Measurements from ENCODE around the gene DTYMK.

The DTYMK gene

DNA sequence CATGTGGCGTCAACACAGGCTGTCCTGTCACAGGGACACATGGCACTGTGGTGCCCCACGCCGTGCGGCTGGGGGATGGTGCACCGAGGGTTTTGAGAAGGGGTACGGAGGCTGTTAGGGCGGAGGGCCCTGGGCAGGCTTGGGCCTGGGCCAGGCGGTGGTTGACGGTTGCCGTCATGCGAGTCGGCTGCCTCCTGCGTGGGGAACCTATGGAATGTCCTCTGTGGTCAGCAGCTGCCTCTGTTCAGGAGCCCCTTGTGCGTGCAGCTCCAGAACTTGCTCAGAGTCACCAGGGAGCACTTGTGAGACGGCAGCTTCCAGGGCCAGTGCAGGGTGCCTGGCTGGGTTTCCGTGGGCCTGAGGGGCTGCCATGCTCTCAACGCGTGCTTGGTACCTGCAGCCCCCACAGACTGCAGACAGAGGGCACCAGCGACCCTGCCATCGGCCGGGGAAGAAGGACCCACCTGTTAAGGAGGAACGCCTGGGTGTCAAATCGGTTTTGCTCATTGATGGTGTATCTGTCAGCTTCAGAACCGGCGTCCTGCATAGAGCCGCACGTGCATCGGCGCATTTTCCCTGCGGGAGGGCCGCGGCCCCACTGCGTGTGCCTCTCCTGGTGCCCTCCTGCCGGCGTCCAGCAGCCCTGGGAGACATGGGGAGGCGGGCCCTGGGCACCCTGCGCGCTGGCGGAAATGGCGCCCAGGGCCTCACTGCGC lies 37.8 kb upstream of the DTYMK start:
- TF ChIP-seq CTCF (IDR thresholded peaks at IDR 0.05; ENCODE audit: low read depth, low read length), result no peak; the same call in 1 of the 2 replicates
- no peak for DNase-seq (ENCODE audit: extremely low read depth, low read depth)

DNA sequence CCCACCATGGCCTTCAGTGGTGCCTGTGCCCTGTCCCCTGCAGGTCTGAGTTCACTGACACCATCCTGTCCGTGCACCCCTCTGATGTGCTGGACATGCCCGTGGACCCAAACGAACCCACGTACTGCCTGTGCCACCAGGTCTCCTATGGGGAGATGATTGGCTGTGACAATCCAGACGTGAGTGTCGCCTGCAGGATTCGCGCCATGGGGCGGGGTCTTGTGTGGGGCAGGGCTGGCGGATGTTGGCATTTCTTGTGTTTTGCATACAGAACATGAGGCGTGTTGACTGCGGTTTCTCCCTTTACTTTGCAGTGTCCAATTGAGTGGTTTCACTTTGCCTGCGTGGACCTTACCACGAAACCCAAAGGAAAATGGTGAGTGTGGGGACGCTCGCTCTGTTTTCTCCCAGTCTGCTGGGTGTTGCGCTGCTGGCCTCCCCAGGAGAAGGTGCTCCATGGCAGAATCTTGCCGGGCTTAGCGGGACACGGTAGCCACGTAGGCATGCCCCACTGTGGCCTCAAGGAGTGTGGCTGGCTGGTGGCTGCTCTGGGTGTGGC lies 36.4 kb upstream of the DTYMK start:
- TF ChIP-seq CTCF (IDR thresholded peaks at IDR 0.05; ENCODE audit: low read depth, low read length), result no peak
- no peak for DNase-seq (ENCODE audit: extremely low read depth, low read depth)

DNA sequence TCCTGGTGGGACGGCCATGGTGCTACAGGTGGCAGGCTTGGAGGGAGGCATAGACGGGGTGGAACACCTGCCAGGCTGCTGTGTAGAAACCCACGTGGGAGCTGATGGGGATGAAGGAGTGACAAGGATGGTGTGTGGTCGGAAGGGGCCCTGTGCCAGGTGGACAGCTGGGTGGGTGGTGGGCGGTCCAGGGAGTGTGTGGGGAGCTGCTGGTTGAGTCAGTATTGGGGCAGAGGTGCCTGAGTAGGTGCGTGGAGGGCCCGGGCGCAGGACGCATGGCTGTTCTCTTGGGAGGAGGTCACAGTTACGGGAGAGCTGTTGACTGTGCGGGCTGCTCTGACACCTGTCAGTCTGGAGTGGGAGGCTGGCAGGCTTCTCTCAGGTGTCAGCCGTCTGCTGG lies 35.2 kb upstream of the DTYMK start:
- TF ChIP-seq CTCF (IDR thresholded peaks at IDR 0.05; ENCODE audit: low read depth, low read length), result no peak
- DNase-seq (ENCODE audit: extremely low read depth, low read depth), result no peak

DNA sequence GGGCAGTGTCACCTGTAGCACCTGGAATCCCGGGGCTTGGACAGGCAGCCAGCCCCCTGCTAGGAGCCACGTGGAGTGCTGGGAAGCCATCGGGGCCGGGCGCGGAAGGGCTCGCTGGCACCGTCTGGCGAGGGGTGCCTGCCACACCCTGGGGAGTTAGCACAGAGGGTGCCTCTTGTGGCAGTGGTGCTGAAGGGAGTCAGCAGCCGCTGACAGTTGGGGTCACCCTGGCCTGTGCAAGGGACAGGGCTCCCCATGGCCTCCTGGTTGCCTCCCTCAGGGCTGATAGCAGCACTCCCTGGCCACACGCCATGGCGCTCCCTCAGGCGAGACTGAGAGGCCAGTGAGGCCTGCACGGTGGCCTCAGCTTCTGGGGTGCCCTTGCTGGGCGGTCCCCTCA lies 33.9 kb upstream of the DTYMK start:
- no peak for TF ChIP-seq CTCF (IDR thresholded peaks at IDR 0.05; ENCODE audit: low read depth, low read length)
- DNase-seq (ENCODE audit: extremely low read depth, low read depth), result no peak

- no peak for DNase-seq (ENCODE audit: extremely low read depth, low read depth)
- no peak for TF ChIP-seq CTCF (IDR thresholded peaks at IDR 0.05; ENCODE audit: low read depth, low read length)
Observed at GRCh38 chr2:241720099-241720498, 33.5 kb upstream of the DTYMK start.

DNA sequence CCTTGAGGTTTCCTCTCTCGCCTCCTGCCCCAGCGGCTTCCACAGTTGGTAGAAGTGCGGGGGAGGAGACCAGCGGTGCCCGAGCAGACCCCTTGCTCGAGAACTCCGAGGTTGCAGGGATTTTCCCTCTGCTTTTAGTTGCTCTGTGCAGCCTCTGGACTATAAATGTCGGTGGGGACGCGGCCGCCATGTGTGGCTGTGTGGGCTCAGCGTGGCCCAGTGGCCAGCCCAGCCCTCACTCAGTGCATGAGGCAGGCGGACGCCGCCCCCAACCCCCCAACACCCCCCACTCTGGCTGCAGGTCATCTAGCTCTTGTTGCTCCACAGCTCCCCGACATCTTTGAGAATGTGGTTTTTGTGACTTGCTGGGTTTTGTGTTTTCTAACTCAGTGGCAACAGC lies 32.5 kb upstream of the DTYMK start:
- DNase-seq (ENCODE audit: extremely low read depth, low read depth), result no peak
- TF ChIP-seq CTCF (IDR thresholded peaks at IDR 0.05; ENCODE audit: low read depth, low read length), result no peak

GRCh38 chr2:241708879-241709278 lies 22.3 kb upstream of the DTYMK start:
- no peak for TF ChIP-seq CTCF (IDR thresholded peaks at IDR 0.05; ENCODE audit: low read depth, low read length)
- DNase-seq (ENCODE audit: extremely low read depth, low read depth), result no peak

All from AG09319 (cell line).